ENCODE results near the gene FLT3LG. TPM values are rescaled to one million over a fixed set of nuclear protein-coding genes. Genes with fewer than 3 reads are reported as not detected.

Gene FLT3LG
- total and polyA plus RNA-seq, 9 of the 15 experiments (the other 6 are each of a cell fraction or from before 2014, with no cell fraction given) = 0.31 to 6.4 (median 1.1) TPM

- TF ChIP-seq HOMEZ (CRISPR knock-in tag; IDR thresholded peaks at IDR 0.05) = no peak
- no peak for TF ChIP-seq JUND (IDR thresholded peaks at IDR 0.05; ENCODE audit: borderline replicate concordance, low read depth, low read length)
- TF ChIP-seq JUND (tag; IDR thresholded peaks at IDR 0.05; ENCODE audit: borderline replicate concordance, low read depth, low read length) = no peak
- no peak for TF ChIP-seq CTCFL (IDR thresholded peaks at IDR 0.05; ENCODE audit: borderline replicate concordance, insufficient read depth, low read depth, low read length, poor library complexity, severe bottlenecking)
- no peak for TF ChIP-seq ATF4 (CRISPR knock-in tag; IDR thresholded peaks at IDR 0.05)
- peak; percentile 8; the same call in 1 of the 2 replicates for TF ChIP-seq BCL6 (CRISPR knock-in tag; IDR thresholded peaks at IDR 0.05)
- no peak for TF ChIP-seq TEAD2 (tag; IDR thresholded peaks at IDR 0.05)
- peak; percentile 80 for TF ChIP-seq FUS (optimal IDR thresholded peaks at IDR 0.05; ENCODE audit: low read depth, low read length)
- TF ChIP-seq ZNF592 (IDR thresholded peaks at IDR 0.05) = no peak
- no peak for TF ChIP-seq PYGO2 (tag; IDR thresholded peaks at IDR 0.05)
- no peak for TF ChIP-seq SMARCB1 (IDR thresholded peaks at IDR 0.05; ENCODE audit: insufficient read length, low read depth)
- no peak for TF ChIP-seq C11orf30 (IDR thresholded peaks at IDR 0.05; ENCODE audit: low read depth)
- peak; percentile 52; the same call in 1 of the 2 replicates for TF ChIP-seq CGGBP1 (CRISPR knock-in tag; IDR thresholded peaks at IDR 0.05)
- TF ChIP-seq POLR3G (IDR thresholded peaks at IDR 0.05; ENCODE audit: extremely low read depth, insufficient read length, insufficient replicate concordance) = no peak
- TF ChIP-seq NFE2L1 (tag; IDR thresholded peaks at IDR 0.05; ENCODE audit: borderline replicate concordance, low read depth) = no peak
- no peak for TF ChIP-seq PHB (CRISPR knock-in tag; IDR thresholded peaks at IDR 0.05)
- TF ChIP-seq ZNF134 (CRISPR knock-in tag; conservative IDR thresholded peaks at IDR 0.05) = no peak
These were observed 18.0 kb downstream of the FLT3LG start (continued) for GRCh38 chr19:49491804-49492572.
